AG04450 (cell line): Measurements from ENCODE around the gene POLR3K. TPM values are rescaled to one million over a fixed set of nuclear protein-coding genes. Genes with fewer than 3 reads are reported as not detected.
"Not testable (repeated sequence)": the region's sequence is repeated elsewhere in the genome, so short reads cannot be mapped to it uniquely, and the experiment has no call there.

ENCODE experiments used
- CTCF ChIA-PET: fragments of 300-600, 350-600 bp; formaldehyde crosslinking; extraction: SDS; loops from one replicate; lab custom pipeline; 2022; ENCODE audit warnings: antibody characterized with exemption, inconsistent platforms; lab: Charles Lee
- POLR2A ChIA-PET: fragments of 350-600 bp; formaldehyde crosslinking; extraction: SDS; loops from one replicate; lab custom pipeline; 2021; ENCODE audit warnings: antibody characterized with exemption, inconsistent platforms; lab: Yijun Ruan, JAX
- DNase-seq: peaks from one replicate; pipeline ENCODE4 v3.0.0-alpha.2; 2011; ENCODE audit warnings: low read depth, low spot score
- H3K27ac ChIP-seq: one replicate; pipeline ENCODE4 v1.5.1; 2012; ENCODE audit warnings: low read depth, low read length, control low read depth
- H3K27me3 ChIP-seq: one replicate; pipeline ENCODE4 v1.6.0; 2012; ENCODE audit warnings: low read length; ENCODE audit not compliant: control insufficient read depth, insufficient read depth
- H3K4me3 ChIP-seq: 2 replicates; pipeline ENCODE4 v1.5.1; 2011; ENCODE audit warnings: mild to moderate bottlenecking, low read depth, low read length, control low read depth
- H3K9me3 ChIP-seq: 2 replicates; pipeline ENCODE4 v1.5.1; 2012; ENCODE audit warnings: low read length; ENCODE audit not compliant: control insufficient read depth, insufficient read depth
- CTCF ChIP-seq: IDR thresholded peaks from 2 replicates; pipeline ENCODE4 v1.5.1; 2011; ENCODE audit warnings: low read depth, low read length, control low read depth, inconsistent platforms
- polyA plus RNA-seq: library from polyadenylated mRNA; depleted of rRNA; stranded (reverse); fragments of >200 nt; gene quantifications from 2 replicates; pipeline ENCODE4 v1.2.3, GENCODE V29; 2011

Gene POLR3K
- polyA plus RNA-seq, 1 experiment, result 13.7 TPM

- ChIA-PET POLR2A (no interaction called here), CTCF (no interaction called here)
- DNase-seq, result no peak
- H3K9me3 ChIP-seq, result peaks cover 2% of the 10 kb centered on the region; the same call in 1 of the 2 replicates
- H3K27ac ChIP-seq, result no peak overlapping the region
- no peak for TF ChIP-seq CTCF
- no peaks in the 10 kb centered on the region for H3K27me3 ChIP-seq
- H3K4me3 ChIP-seq, result no peak overlapping the region
Observed at GRCh38 chr16:33877-34647, 19.3 kb downstream of the POLR3K start.

- DNase-seq, H3K27ac ChIP-seq, H3K4me3 ChIP-seq, H3K27me3 ChIP-seq, CTCF ChIA-PET, H3K9me3 ChIP-seq, POLR2A ChIA-PET: not testable (repeated sequence)
Observed at GRCh38 chr16:33154-33876, 20.1 kb downstream of the POLR3K start.

GRCh38 chr16:30627-31026 is 22.8 kb downstream of the POLR3K start:
- DNase-seq, H3K27me3 ChIP-seq, CTCF ChIA-PET, H3K9me3 ChIP-seq, H3K27ac ChIP-seq, POLR2A ChIA-PET, H3K4me3 ChIP-seq: not testable (repeated sequence)

- H3K9me3 ChIP-seq, H3K4me3 ChIP-seq, H3K27ac ChIP-seq, POLR2A ChIA-PET, H3K27me3 ChIP-seq, DNase-seq, CTCF ChIA-PET: not testable (repeated sequence)
Observed at GRCh38 chr16:25926-26348, 27.5 kb downstream of the POLR3K start.

GRCh38 chr16:24151-24550 is 29.3 kb downstream of the POLR3K start:
- H3K4me3 ChIP-seq, H3K27ac ChIP-seq, POLR2A ChIA-PET, H3K9me3 ChIP-seq, H3K27me3 ChIP-seq, CTCF ChIA-PET, DNase-seq: not testable (repeated sequence)

- H3K27me3 ChIP-seq, H3K9me3 ChIP-seq, POLR2A ChIA-PET, CTCF ChIA-PET, H3K27ac ChIP-seq, H3K4me3 ChIP-seq, DNase-seq: not testable (repeated sequence)
Observed at GRCh38 chr16:20886-21285, 32.5 kb downstream of the POLR3K start.

- H3K9me3 ChIP-seq, H3K27ac ChIP-seq, H3K4me3 ChIP-seq, POLR2A ChIA-PET, CTCF ChIA-PET, H3K27me3 ChIP-seq, DNase-seq: not testable (repeated sequence)
Observed at GRCh38 chr16:17062-17765, 36.2 kb downstream of the POLR3K start.
